Fibroblast of villous mesenchyme (primary cell): ENCODE data around the gene DENND2D. TPM values are rescaled to one million over a fixed set of nuclear protein-coding genes. Genes with fewer than 3 reads are reported as not detected.

Experiments used
- small RNA-seq: library from RNA; depleted of rRNA; stranded (forward); fragments of <200 nt; gene quantifications from one replicate; pipeline ENCODE3, GENCODE V24; 2012
- total RNA-seq: library from RNA; depleted of rRNA; stranded (reverse); fragments of >200 nt; gene quantifications from 2 replicates; pipeline ENCODE4 v1.2.3, GENCODE V29; 2012

Gene DENND2D
- total RNA-seq, 1 donor: 4.3 TPM

Small RNA genes lying within 50 kb of the gene (small RNA-seq; reads per million reads assigned to genes)
- not detected for gene AL355816.1

Other genes starting within 250 kb of the DENND2D start
- gene LRIF1, start 236.7 kb downstream of the DENND2D start, total RNA-seq: 12.9 and 19.4 TPM in 2 replicates
- gene DRAM2, start 60.6 kb downstream of the DENND2D start, total RNA-seq: 37.7 and 58.3 TPM in 2 replicates
- 24.8 and 59.2 TPM in 2 replicates for gene CEPT1, start 60.4 kb downstream of the DENND2D start, total RNA-seq
- gene CHI3L2, start 27.1 kb upstream of the DENND2D start, total RNA-seq: not detected in 2 replicates
- gene CHIA, start 90.2 kb upstream of the DENND2D start, total RNA-seq: not detected in 2 replicates
- 0.64 and 0.86 TPM in 2 replicates for gene OVGP1, start 227.1 kb upstream of the DENND2D start, total RNA-seq
- 40.9 and 59.2 TPM in 2 replicates for gene WDR77, start 248.6 kb upstream of the DENND2D start, total RNA-seq
- gene ATP5PB, start 248.8 kb upstream of the DENND2D start, total RNA-seq: 261 and 286 TPM in 2 replicates